ENCODE data around the gene KCNN2.

KCNN2 gene

DNA sequence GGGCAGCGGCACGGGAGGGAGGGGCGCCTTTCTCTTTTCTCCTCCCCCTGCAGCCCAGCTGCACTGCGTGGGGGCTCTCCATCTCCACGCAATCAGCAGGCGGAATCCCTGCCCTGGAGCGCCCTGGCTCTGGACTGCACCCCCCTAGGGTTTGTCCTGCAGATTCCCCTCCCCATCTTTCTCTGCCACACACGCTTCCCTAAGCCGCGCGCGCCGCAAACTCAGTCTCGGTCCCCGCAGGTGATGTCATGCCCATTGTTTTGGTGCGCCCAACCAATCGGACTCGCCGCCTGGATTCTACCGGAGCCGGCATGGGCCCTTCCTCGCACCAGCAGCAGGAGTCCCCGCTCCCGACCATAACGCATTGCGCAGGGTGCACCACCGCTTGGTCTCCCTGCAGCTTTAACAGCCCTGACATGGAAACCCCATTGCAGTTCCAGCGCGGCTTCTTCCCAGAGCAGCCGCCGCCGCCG is at the start of gene KCNN2:
Gene KCNN2, plus strand, starts transcription at position 347 of the 473 bp plus-strand sequence. Its CDS starts 70 bp downstream, at position 417.
- peak; percentile 35 for DNase-seq (ENCODE audit: low spot score)

DNA sequence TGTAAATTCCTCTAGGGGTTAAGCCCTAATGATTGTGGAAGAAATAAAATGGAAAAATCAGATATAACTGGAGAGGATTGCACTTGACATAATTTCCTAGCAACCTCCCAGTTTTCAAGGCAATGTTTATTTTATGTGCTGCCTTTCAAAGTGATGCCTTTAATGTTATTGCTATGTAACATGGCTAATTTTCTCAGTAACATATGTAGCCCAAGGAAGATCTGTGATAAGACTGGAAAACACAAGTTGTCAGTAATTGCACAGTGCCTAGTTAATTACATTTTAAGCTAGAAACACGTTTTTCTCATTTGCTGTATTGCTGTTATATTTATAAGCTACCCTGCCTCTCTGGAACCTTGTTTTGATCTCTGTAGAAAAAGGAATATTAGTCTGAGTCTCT is 49.2 kb upstream of the KCNN2 start:
- no peak for DNase-seq (ENCODE audit: low spot score)

DNA sequence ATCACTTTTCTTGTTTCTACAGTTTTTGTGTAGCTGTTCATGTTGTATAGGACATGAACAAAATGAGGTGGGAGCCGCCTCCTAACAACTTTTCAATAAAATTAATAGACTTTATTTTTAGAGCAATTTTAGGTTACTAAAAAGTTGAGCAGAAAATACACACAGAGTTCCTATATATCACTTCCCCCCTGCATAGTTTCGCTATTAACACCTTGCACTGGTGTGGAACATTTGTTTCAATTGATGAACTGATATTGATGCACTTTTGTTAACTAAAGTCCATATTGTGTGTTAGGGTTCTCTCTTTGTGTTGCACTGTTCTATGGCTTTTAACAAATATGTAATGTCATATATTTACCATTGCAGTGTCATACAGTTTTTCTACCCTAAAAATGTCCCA is 47.8 kb upstream of the KCNN2 start:
- no peak for DNase-seq (ENCODE audit: low spot score)

DNA sequence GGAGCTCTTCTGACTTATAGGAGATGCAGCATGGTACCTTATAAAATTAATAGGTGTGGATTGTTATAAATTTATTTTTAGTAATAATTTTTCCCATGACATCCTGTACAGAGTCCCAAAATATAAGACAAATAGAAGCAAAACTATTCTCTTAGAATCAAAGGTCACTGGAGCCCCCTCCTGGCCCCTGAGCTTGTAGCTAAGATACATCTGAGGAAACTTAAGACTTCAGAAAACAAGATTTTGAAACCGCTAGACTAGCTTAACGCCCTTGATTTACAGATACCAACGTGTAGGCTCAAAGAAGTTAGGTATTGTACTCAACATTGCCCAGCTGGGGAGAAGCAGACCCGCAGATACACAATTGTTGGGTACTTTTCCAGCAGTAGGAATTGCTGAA is 45.7 kb upstream of the KCNN2 start:
- no peak for DNase-seq (ENCODE audit: low spot score)

DNA sequence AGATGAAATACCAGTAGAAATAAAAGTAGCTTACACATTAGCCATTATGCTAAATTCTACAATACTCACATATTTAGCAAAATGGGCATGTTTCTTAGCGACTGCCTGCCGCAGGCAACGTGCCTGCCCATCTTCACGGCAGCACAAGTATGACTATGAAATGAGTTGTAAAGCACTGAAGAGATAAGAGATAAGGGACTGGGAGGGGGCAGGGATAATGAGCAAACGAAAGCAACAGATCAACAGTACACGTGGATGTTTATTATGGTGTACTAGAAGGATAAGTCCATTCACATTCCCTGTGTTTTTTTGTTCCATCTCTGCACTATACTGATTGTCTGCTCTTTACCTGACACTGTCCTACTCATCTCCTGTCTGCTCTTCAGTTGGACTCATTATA is 44.1 kb upstream of the KCNN2 start:
- DNase-seq (ENCODE audit: low spot score): no peak

DNA sequence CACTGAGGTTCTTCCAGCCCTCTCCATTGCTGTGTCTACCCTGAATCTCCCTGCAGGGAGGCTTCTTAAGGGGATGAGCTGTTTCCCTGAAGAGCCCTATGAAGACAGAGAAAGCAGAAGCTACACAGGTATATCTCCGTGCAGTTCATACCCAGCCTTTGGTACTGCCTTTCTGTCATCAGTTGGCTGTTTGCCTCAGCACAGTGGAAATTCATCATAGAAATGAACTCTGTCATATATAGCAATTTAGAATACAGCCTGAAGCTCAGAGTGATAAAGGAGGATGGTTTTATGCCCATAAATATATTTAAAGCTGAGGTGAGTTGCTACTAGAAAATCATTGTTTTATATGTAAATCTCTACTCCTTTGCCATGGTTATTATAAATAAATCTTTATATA is 42.6 kb upstream of the KCNN2 start:
- DNase-seq (ENCODE audit: low spot score): no peak

DNA sequence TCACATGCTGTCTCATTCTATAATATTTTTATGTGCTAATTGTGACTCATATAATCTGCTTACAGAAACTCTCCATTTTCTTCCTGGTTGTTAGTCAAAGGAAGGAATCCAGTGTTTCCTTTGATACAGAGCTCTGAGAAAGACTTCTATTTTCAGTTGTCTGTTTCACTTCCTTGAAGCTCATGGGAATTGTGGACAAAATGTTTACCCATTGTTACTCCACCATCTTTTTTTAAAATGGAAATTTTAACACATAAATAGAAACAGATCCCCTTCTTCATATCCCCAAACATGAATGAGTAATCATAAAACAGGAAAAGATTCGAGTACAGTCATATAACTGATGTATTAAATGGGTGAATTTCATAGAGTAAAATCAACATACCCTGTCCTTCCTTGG is 42.0 kb upstream of the KCNN2 start:
- no peak for DNase-seq (ENCODE audit: low spot score)

DNA sequence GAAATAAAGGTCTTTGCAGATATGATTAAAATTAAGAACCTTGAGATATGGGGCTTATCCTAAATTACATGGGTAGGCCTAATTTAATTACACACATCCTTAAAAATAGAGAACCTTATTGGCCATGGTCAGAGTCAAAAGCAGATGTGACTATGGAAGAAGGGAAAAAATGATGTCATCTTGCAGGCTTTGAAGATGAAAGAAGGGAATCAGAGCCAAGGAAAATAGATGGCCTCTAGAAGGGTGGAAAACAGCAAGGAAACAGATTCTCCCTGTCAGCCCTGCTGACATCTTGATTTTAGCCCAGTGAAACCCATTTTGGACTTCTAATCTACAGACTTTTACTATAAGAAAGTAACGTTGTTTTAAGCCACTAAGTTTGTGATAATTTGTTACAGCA is 37.6 kb upstream of the KCNN2 start:
- no peak for DNase-seq (ENCODE audit: low spot score)

DNA sequence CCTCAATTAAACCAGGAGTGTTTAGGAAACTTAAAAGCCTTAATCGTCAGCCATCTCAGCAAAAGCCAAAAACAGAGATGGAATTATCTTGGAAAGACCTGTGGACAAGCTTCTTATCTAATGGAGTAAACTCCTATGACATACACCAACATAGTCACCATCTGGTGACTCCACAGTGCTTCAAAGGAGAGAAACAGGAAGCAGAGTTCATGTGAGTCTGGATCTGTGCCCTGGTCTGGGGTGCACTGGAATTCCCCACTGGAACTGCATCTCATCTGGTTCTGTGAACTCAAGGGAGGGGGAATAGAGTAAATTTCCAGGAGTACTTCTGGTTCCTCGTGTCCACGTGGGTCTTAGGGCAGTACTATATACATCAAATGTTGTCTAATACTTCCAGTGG is 36.3 kb upstream of the KCNN2 start:
- no peak for DNase-seq (ENCODE audit: low spot score)

DNA sequence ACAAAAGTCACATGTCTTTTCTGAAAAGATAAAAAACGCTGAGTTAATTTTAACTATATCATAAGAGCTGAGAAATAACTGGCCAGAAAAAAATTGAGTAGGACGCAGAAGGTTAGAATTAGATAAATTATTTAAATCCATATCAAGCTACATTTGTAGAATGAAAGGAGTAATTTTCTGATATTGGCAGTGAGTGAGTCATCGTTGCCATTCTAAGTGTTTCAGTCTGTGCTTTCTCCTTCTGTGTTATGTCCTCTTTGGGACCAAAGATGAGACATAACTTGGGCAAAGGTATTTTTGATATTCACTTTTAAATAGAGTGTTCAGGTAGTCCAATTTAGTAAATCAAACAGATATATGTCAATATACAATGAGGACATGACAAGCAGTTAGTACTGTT is 34.4 kb upstream of the KCNN2 start:
- DNase-seq (ENCODE audit: low spot score): no peak

DNA sequence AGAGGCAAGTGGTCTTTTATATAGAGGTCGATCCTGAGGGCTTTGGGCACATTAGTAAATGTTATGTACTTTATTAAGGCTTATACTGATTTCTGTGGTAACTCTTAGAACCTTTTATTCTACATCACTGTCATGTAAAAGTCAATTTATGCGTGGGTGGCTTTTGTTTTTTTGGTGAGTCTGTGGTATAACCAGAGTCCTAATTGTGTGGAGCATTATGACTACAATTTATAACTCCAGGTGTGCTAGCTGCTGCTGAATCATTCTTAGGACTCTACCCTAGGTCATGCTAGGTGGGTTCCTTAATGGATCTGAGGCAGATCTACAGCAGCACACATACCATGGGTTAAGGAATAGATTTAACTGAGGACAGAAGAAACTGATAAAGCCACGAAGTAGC is 33.9 kb upstream of the KCNN2 start:
- no peak for DNase-seq (ENCODE audit: low spot score)

DNA sequence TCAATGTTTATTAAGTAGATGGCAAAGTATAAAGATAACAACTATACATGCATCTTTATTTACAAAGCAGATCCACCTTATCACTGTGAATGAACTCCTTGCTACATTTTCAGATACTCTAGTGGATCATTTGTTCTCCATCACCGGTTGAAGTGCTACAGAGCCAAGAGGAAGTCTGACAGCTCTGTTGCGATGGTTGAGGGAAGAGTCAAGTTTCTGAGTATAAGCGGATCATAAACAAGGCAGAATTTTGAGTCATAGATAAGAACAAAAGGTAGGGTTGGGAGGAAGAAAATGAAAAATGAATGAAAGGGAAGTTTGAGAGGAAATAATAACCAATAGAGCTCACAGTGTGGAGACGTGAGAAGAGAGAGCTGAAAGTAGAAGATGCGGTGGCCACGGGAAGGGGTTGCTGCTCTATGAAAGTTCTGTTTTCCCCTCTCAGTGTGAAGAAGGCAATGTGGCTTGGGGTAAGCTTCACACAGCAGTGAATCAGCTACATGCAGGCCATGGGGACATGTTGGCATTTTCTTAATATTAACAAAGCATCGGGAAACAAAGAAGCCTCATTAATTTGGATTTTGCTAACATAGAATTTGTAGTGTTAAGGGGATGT is 30.8 kb upstream of the KCNN2 start:
- no peak for DNase-seq (ENCODE audit: low spot score)

DNA sequence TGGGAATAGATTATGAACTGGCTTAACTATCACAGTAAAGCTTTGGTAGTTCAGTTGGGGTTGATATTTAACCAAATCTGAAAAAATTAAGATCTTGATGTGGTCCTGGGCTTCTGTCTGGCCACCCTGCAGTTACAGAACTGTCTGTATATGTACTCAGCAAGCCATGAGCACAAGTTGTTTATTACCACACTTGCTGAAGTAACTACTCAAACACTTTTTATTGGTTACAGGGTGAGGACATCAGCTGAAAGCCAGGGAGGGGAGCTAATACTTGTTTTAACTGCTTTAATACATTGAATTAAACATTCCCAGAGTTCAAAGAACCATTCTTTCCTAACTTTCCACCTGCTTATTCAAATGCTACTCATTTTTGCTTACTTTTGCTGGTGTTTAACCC is 29.4 kb upstream of the KCNN2 start:
- DNase-seq (ENCODE audit: low spot score): no peak

DNA sequence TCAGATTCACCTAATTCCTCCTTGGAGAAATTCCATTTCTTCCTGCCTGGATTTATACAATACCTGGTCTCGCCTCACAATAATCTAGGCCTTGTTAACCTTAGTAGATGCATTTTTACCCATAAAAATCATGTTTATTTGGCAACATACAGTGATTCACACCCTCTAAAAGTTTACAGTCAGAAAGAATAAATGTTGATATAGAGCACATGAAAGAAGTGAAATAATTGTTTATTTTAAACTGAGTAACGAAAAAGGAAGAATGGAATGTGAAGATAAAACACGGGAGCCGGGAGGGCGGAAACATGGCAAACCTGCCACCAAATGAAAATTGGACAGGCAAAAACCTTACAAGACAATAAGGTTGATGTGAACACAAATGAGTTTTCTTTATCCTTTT is 28.9 kb upstream of the KCNN2 start:
- no peak for DNase-seq (ENCODE audit: low spot score)

DNA sequence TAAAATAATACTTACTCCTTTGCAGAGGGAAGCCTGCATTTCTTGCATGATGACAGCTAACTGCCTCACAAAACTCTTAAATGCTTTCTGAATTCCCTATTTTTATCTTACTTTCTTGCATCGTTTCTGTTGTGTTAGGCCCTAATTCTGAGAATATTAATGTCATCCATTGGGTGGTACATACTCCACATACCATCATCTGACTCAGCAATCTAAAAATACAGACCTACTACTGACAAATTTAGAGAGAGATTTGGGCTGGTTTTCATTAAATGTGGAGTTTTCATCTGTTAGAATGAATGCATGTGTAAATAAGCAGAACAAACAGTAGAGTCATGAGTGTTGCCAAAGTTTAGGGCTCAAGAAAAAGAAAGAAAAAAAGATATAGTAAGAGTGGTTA is 26.5 kb upstream of the KCNN2 start:
- peak; percentile 4 for DNase-seq (ENCODE audit: low spot score)

DNA sequence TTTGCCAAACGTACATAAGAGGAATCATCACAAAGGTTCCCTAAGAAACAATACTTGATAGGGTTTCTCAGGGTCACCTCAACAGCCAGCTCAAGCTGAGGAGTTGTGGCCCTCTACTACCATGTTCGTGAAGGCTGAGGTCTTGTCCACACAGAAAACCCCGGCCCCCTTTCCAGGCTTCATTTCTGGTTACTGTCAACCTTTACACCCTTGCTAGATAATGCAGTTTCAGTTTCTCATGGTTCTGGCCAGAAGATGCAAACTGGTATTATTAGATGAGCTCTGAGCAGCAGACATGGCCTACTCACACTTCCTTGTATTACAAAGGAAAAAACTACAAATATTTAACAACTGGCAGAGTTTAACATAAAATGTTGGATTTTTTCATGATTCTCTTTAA is 22.8 kb upstream of the KCNN2 start:
- no peak for DNase-seq (ENCODE audit: low spot score)

DNA sequence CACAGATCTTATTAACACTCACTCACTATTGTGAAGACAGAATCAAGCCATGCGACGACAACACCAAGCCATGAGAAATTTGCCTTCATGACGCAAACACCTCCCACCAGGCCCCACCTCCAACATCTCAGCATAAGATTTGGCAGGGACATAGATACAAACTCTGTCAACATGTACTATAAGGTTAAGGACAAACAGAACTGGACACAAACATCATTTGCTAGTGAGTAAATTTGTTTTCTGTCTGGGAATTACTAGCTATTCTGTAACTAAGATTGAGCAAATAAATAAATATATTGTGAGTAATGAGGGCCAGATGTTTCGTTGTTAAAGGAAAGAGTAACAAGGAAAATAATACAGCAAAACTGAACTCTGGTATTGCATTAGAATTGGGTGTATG is 15.7 kb upstream of the KCNN2 start:
- no peak for DNase-seq (ENCODE audit: low spot score)

DNA sequence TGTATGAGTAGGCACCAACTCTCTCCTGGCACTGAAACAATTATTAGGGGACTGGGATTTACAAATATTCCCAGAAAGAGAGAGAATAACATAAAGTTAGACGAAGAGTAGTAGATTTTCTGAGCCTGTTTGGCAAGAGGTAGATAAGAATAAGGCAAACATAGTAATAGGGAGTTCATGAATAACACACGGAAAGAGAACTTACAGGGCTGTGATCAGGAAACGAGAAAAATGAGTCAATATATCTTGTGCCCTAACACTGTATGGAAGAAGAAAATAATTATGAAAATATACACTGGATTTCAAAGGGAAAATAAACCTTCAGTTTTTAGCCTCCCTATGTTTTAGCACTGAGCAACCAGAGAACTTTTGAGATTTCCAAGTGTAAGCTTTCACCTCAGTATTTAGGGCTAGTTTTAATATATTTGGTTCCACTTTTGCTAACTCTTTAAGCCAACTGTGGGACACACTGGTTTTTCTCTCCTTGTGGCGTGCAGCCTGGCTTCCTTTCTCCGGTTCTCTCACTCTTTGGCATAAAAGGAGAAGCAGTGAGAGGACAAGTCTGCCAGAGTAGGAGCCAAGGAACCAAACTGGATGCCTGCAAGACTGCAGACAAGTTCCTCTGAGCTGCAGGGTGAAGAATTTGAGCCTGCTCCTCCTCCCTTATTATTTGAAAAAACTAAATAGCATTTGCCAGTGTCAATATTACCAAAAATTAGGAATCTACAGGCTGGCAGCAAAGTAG is 6.6 kb upstream of the KCNN2 start:
- DNase-seq (ENCODE audit: low spot score): no peak

DNA sequence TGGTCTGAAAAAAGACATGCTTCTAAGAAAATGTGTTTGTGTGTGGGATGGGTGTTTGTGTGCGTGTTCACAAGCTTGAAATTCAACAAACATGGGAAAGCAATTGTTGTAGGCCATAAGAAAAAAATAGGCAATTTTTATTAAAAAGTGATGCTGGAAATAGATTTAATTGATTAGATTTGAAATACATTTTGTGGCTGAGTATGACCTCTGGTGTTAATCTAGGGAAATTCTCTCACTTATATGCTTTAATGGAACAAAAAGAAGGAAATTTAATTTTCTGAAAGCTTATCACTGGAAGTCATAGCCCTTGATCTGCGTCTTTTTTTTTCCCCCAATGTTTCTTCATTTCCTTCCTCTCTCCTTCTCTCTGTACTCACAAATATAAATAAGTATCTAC is 3.5 kb upstream of the KCNN2 start:
- no peak for DNase-seq (ENCODE audit: low spot score)

DNA sequence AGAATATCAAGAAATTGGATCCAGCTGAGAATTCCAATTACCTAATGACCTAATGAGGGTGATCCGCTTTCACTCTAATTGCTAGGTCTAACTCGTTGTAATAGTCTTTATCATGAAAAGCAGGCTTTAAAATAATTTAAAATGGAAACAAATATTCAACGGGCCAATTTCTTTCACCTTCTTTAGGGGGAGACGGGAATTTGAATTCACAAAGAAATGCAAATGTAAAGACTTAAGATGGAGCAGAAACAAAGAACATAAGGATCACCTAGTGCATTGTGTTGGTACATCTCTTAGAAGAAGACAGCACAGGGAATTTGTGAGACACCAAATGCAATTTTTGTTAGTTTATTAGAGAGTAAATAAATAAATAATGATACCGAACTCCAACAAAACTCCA is 1.5 kb upstream of the KCNN2 start:
- DNase-seq (ENCODE audit: low spot score): no peak

DNA sequence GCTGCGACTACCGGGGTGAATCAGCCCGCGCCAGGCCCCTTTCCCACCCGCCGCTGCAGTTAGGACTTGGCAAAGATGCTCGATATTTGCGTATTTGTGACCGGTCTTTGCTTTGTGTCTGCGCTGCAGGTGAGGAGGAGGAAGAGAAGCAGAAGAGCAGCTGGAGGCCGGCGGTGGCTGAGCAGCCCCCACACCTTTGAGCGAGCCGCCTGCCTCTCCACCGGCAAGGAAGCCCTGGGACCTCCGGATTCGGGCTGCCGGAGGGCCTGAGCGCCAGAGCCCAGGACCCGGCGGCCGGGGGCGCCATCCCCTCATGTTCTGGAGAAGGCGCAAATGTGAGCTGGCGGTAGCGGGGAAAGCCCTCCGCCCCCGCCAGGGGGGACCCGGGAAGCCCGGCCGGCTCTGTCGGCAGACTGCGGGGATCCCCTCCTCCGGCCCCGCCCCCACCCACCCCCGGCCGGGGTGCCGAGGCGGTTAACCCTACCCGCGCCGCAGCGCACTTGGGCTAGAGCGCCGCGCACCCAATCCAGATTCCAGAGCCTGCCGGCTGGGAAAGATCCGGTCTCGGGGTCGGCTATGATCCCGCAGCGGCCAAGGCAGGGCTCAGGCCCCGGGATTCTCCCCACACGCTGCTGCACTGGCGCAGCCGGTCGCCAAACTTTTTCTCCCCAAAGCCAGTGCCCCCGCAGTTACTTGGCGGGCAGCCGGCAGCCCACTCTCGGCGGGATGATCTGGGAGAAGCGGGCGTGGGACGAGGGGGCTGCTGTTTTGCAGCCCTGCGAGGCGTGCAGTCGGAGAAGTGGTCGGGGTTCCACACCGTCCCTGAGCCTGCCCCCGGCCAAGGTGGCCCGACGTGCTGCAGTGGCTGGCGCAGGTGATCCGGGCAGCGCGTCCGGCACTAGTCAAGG is 800 bp upstream of the KCNN2 start:
- DNase-seq (ENCODE audit: low spot score): no peak

DNA sequence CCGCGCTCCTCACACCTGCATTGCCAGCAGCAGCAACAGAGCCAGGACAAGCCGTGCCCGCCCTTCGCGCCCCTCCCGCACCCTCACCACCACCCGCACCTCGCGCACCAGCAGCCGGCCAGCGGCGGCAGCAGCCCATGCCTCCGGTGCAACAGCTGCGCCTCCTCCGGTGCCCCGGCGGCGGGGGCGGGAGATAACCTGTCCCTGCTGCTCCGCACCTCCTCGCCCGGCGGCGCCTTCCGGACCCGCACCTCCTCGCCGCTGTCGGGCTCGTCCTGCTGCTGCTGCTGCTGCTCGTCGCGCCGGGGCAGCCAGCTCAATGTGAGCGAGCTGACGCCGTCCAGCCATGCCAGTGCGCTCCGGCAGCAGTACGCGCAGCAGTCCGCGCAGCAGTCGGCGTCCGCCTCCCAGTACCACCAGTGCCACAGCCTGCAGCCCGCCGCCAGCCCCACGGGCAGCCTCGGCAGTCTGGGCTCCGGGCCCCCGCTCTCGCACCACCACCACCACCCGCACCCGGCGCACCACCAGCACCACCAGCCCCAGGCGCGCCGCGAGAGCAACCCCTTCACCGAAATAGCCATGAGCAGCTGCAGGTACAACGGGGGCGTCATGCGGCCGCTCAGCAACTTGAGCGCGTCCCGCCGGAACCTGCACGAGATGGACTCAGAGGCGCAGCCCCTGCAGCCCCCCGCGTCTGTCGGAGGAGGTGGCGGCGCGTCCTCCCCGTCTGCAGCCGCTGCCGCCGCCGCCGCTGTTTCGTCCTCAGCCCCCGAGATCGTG is 517 bp downstream of the KCNN2 start:
- no peak for DNase-seq (ENCODE audit: low spot score)

Data from hepatic stellate cell (primary cell).